Stimulated activated CD8-positive, alpha-beta memory T cell treated with anti-CD3 and anti-CD28 coated beads, Interleukin-4, amount 100 ng/mL, for 1 hour (primary cell): ENCODE results near the gene UCP1.
"Not testable (repeated sequence)": the region's sequence is repeated elsewhere in the genome, so short reads cannot be mapped to it uniquely, and the experiment has no call there.

ENCODE experiments used
- DNase-seq, 2 donors: peaks; one replicate each; pipeline ENCODE4 v3.0.0-alpha.2; 2020; ENCODE audit warnings: low read depth in 2 of 2, low spot score in 1 of 2

UCP1 gene

DNA sequence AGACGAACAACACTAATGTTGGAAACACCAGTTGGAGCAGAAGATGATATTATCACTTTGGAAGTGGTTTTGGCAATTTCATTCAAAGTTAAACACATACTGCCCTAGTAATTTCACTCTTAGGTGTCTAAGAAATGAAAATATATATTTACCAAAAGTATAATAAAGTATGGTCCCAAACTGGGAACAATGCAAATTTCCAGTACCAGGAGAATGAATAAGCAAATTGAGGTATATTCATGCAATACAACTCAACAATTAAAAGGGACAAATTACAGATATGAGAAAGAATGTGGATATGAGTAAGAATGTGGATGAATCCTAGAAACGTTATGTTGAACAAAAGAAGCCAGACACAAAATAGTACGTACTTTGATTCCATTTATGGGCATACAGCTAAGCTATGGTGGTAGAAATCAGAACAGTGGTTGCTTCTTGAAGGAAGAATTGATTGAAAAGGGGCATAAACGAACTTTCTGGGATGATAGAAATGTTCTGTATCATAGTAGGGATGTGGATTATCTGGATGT lies 34.7 kb downstream of the UCP1 start:
- no peak for DNase-seq

DNA sequence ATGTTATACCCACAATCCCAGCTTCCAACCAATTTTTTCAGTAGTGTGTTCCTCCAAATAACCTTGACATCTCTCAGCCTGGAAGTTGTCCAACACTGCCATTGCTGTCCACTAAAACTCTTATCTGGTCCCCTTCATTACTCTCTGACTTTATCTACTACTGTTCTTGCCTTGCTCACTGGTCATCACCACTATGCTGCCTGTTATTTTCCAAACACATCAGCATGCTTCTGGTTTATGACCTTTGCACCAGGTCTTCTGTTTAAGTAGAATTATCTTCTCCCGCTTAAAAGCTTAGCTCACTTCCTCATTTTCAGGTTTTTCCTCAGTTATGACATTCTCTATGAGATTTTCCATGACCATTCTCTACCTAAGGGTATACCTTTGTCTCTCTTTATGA lies 39.3 kb downstream of the UCP1 start:
- DNase-seq: no peak

DNA sequence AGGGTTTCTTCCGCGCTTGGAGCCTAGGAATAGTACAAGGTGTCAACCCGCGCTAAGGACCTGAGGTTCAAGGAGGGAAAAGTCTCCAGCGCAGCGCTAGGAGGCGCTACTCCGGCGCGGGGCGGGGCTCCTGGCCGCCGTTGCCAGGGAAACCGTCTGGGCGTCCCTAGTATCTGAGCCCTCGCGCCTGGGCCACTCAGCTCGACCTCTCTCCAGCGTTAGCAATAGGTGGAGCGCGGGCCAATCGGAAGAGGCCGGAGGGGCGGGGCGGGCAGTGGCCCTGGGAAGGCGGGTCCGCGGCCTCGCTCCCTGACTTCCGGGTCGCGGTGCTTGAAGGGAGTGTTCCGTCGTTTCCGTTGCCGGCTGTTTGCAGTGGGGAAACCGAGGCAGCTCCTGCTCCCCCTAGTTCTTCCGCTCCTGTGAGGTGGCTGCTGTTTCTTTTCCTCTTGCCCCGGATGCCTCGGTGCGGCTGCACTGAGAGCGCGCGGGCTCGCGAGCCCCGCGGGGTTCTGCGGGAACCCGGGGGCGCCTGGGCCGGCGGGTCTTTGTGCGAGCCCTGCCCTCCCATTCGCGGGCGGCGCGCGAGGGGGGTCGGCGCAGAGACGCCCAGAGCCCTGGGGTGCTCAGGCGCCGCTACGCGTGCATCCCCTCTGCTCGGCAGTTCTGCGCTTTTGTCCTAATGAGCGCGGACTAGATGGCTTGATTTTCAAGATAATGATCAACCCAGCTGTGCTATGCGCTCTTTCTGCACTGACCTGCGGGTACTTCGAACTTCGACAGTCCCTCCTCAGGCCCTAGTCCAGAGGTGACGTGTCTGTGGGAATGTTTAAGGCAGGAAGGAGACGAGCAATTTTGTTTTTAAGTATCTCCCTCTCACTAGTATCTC lies 44.7 kb downstream of the UCP1 start, which contains the start of gene ELMOD2:
ELMOD2 (plus strand) TSS at position 312 of the 886 bp plus-strand sequence. CDS start 1,261 bp downstream, outside the sequence.
- peak; percentile 93 for DNase-seq

- no peak for DNase-seq
These were observed 45.3 kb downstream of the UCP1 start for GRCh38 chr4:140523370-140523856.

GRCh38 chr4:140515423-140515822 lies 53.3 kb downstream of the UCP1 start:
- no peak for DNase-seq

- DNase-seq: not testable (repeated sequence)
These were observed 55.0 kb downstream of the UCP1 start for GRCh38 chr4:140513765-140514164.
